SIG-M5 (cell line): Measurements from ENCODE around the gene CA4.
"Not testable (repeated sequence)": the region's sequence is repeated elsewhere in the genome, so short reads cannot be mapped to it uniquely, and the experiment has no call there.

Source experiments
- DNase-seq: peaks from one replicate; lab custom pipeline; 2025; lab: John Stamatoyannopoulos, UW

CA4 gene

DNA sequence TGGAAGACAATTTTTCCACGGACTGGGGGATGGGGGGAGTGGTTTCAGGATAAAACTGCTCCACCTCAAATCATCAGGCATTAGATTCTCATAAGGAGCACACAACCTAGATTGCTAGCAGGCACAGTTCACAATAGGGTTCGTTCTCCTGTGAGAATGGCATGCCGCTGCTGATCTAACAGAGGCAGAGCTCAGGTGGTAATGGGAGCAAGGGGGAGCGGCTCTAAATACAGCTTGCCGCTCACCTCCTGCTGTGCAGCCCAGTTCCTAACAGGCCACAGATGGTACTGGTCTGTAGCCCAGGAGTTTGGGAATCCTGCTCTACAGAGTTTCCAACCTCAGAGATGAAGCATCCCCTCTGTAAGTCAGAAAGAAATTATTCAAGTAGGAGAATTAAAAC, 27.0 kb downstream of the CA4 start:
- DNase-seq = not testable (repeated sequence)

DNA sequence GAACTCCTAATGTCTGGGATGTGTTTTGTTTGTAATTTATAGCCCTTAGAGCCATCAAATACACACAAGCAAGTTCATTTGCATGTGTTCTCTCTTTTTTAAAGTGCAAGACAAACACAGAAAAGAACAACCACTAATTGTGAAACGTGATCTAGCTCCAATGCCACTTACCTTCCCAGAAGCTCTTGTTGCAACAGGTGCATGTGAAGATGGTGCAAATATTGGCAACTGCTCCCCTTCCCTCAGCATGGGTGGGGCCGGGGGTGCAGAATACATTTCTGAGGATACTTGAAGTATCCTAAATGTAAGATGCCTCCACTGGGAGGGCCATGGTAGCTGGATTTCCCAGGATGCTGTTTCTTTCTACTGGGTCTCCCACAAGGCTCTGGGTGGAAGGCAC, 28.4 kb downstream of the CA4 start:
- DNase-seq = not testable (repeated sequence)

DNA sequence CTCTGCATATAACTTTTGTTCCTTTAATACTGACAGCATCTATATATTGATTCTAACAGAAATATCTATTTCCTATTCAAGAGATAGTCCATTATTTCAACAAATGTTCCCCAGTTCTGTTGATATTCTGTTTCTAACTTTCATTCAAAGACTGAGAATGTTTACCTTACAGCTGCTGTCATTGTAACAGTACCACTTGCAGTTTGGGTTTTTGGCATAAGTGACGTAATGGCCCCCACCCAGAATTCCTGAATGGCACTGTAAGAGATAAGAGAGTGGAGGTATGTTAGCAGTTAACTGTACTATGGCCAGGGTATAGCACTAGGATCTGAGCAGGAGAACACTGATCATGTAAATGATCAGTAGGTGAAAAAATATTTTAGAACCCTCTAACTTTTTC, 30.6 kb downstream of the CA4 start:
- DNase-seq = not testable (repeated sequence)

DNA sequence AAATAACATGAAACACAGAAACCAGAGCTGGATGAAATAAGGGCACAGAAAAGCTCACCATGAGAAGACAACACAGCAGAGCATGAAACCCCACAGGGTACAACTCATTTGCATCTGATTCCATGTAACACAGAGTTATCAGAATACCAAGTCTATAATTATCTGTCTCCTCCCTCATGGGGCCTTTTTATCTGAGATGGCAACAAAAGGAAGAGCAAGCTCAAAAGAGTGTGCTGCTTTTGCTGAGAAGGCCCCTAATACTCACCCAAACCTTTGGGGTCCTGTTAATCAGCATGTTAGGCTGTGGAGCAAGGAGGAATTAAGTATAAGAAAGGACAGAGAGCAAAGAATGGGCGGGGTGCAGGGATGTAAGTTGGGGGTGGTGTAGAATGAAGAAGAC, 36.6 kb downstream of the CA4 start:
- DNase-seq = not testable (repeated sequence)

DNA sequence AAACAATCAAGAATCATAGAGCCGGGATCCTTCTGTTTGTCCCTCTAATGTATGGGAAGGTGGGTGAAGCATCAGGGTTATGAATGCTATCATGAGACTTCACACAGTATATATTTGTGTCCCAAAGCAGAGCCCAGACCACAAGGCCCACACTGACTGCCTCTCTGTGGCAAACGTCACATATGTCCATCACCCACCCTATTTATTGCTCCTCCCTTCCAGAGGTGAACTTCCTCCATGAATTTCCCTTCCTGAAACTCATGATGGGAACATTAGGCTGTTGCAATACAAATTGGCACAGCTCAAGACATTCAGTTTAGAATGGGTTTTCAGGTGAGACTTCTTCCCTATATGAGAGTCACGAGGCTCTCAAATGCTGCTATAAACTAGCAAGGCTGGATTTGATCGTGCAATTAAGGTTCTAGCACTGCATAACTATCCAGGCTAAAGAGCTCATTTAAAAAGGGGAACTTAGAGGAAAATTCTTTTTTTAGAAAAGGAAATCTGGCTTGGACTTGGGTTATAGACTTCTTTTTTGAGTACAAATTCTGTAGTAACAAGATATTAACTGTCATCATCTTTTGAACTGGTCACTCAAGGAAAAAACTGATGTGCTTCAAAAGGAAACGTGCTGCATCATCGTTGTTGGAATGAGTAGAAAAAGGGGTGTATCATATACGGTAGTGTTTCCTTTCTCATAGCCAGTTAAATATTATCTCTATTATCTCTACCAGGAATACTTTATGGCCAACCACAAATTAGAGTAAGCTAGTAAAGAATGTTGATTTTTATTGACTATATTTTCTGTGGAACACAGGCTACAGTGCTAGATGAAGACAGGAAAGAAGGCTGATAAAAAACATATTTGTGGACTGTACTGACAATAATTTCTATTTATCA, 37.3 kb downstream of the CA4 start:
- DNase-seq = not testable (repeated sequence)

DNA sequence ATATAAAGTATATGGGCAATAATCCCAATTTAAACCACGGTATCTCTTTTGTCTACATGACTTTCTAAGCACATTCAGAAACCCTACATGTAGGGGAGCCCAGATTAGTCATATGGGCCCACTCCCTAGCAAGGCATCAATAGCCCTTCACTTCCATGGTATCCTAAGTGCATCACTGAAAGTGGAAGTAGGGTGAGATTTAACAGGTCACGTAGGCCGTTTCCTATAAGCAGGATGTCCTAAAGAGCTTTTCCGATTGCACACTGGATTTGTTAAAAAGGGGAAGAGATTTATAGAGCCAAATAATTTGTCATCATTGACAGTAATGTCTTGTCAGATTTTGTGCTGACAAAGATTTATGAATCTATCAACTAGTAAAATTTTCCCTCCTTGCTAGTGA, 39.0 kb downstream of the CA4 start:
- DNase-seq = no peak

DNA sequence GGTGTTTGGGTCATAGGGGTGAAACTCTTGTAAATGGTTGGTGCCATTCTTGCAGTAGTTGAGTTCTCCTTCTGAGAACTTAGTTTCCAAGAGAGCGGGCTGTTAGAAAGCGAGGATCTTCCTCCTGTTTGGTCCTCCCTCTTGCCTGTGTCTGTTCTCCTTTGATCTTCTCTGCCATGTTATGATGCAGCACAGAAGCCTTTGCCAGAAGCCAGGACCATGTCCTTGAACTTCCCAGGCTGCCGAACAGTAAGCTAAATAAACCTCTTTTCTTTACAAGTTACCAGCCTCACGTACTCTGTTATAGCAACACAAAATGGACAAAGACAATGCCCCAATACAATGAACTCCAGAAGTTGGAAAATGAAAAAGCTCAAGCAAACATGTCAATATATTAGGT, 40.3 kb downstream of the CA4 start:
- not testable (repeated sequence) for DNase-seq

DNA sequence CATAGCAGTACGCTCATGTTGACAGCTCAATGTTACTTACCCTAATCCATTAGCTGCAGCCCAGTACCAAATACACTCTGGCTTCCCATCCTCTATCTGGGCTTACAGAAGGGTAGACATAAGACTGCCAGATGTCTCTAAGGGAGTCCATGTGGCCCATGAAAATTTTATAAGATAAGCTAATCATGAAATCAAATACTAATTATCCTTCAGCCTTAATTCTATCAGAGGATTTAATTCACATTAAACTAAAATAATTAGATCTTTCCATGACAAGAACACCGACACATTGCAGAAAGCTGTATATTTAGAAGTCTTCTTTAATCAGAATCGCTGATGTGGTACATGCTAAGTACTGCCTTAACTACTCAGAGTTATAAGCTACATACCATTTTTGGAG, 43.3 kb downstream of the CA4 start:
- not testable (repeated sequence) for DNase-seq

DNA sequence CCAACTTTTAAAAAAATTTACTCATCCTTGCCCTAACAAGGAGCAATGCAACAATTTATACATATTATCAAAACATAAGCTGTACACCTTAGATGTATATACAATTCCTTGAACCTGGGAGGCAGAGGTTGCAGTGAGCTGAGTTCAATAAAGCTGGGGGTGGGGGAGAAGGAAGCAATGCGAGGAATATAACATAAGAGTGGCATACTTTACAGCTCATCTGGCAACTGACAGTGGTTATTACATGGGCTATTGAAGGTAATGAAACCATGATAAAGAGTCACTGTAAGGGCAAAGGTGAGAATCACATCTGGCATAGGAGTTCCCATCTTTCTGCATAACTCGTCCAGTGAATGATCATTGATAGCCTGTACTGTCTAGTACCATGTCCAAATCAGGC, 43.7 kb downstream of the CA4 start:
- DNase-seq = no peak

DNA sequence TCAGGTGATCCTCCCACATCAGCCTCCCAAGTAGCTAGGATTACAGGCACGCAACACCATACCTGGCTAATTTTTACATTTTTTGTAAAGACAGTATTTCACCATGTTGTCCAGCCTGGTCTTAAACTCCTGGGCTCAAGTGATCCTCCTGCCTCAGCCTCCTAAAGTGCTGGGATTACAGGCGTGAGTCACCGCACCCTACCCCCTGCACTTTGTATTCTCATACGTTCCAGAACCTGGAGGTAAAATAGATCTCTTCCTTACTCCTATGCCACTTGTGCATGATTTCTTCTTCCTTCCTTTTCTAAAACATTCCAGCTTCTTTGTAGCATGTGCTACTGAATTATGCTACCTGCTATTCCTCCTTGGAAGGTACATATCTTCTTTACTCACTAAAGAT, 44.4 kb downstream of the CA4 start:
- DNase-seq = not testable (repeated sequence)

DNA sequence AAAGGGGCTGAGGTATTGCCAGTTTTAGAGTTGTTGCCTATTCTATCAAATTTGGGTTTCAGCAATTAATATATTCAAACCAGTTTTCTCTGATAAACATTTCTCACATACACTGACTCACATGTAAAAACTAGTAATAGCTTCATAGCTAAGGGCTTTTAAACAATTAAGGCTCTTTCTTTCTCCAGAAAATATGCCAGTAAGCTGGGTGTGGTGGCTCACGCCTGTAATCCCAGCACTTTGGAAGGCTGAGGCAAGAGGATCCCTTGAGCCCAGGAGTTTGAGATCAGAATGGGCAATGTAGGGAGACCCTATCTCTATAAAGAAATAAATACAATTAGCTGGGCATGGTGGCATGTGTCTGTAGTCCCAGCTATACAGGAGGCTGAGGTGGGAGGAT, 48.9 kb downstream of the CA4 start:
- not testable (repeated sequence) for DNase-seq

DNA sequence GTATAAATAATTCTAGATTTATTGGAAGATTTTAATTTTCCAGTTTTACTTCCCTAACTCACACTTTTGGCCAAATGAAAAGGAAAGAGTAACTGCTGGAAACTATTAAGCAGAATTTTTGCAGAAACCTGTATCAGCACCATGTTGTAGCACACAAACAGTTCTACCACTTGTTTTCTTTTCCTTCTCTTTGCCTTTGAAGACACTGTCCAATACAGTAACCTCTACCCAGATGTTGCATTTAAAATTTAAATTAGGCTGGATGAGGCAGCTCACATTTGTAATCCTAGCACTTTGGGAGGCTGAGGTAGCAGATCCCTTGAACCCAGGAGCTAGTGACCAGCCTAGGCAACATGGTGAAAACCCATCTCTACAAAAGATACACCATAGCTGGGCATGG, 56.0 kb downstream of the CA4 start:
- not testable (repeated sequence) for DNase-seq

DNA sequence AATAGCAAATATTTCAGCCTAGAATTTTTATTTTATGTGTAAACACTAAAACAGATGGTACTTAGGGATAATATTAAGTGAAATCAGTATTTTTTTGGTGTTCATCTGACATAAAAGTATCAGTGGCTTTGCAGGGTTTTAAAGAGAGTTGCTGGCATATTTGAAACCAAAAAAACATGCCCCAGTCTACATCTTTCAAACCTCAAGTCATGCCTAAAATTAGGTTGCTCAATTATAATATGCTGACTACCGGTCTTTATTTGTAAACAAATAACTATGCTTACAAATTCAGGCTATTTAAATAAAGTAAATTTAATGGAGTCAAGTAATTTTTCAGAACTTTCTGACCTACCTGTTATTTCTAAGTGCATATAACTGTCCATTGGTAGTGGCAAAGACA, 58.5 kb downstream of the CA4 start:
- not testable (repeated sequence) for DNase-seq
